Activated T-helper 9 cell treated with anti-CD3 and anti-CD28 coated beads, Interleukin-2, amount 50 U/mL, for 16 hours (primary cell): ENCODE measurements around the gene RELT.

Experiments used
- DNase-seq: peaks from one replicate; pipeline ENCODE4 v3.0.0-alpha.2; 2020; ENCODE audit warnings: low read depth

RELT gene

GRCh38 chr11:73376160-73376802, at the start of gene RELT:
Gene RELT, plus strand, starts transcription at chr11:73376399. Its CDS starts 12,738 bp downstream, at chr11:73389137.
- DNase-seq: peak; percentile 91

GRCh38 chr11:73326929-73327811, 49.0 kb upstream of the RELT start:
- no peak for DNase-seq

- DNase-seq: no peak
These were observed 48.3 kb upstream of the RELT start for GRCh38 chr11:73327812-73328364.

- DNase-seq: no peak
These were observed 45.6 kb upstream of the RELT start for GRCh38 chr11:73330569-73331093.

GRCh38 chr11:73331138-73331916, 44.9 kb upstream of the RELT start:
- no peak for DNase-seq

GRCh38 chr11:73333173-73333572, 43.0 kb upstream of the RELT start:
- no peak for DNase-seq

- no peak for DNase-seq
These were observed 42.4 kb upstream of the RELT start for GRCh38 chr11:73333640-73334383.

- no peak for DNase-seq
These were observed 41.6 kb upstream of the RELT start for GRCh38 chr11:73334384-73335203.

- DNase-seq: peak; percentile 64
These were observed 40.8 kb upstream of the RELT start for GRCh38 chr11:73335204-73335923.

GRCh38 chr11:73337846-73338245, 38.4 kb upstream of the RELT start:
- no peak for DNase-seq

GRCh38 chr11:73338279-73338678, 37.9 kb upstream of the RELT start:
- no peak for DNase-seq

GRCh38 chr11:73340164-73340563, 36.0 kb upstream of the RELT start:
- no peak for DNase-seq

GRCh38 chr11:73342633-73343032, 33.6 kb upstream of the RELT start:
- no peak for DNase-seq

GRCh38 chr11:73343076-73343873, 32.9 kb upstream of the RELT start:
- DNase-seq: no peak

- no peak for DNase-seq
These were observed 32.0 kb upstream of the RELT start for GRCh38 chr11:73344191-73344607.

GRCh38 chr11:73345481-73346160, 30.6 kb upstream of the RELT start:
- no peak for DNase-seq

GRCh38 chr11:73346186-73346935, 29.8 kb upstream of the RELT start:
- DNase-seq: no peak

- DNase-seq: no peak
These were observed 29.1 kb upstream of the RELT start for GRCh38 chr11:73347067-73347466.
